ENCODE results near the gene ADCYAP1R1.

DNA sequence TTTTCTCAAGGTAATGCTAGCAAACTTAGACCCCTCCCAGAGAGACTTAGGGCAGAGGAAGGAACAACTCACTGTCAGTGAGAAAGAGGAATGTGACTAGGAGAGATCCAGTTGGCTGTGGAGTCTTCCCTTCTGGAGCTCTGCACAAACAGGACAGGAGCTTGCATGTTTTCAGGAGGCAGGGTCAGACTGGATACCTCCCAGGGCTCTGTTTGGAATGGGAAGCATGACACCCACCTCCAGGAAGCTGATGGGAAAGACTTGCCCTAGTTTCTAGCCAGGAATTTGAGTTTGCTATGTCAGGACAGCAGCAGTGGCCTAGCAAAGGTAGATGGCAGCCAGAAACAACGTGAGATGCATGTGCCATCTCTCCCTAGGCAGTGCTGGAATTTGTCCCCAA, 47.7 kb upstream of the ADCYAP1R1 start:
- TF ChIP-seq ZNF274 (IDR thresholded peaks at IDR 0.05; ENCODE audit: low read depth, low read length) (no peak), YY1 (IDR thresholded peaks at IDR 0.05; ENCODE audit: insufficient read depth, insufficient read length) (no peak)
